GM10266 (cell line): ENCODE data around the gene PSG1.
"Not testable (repeated sequence)": the region's sequence is repeated elsewhere in the genome, so short reads cannot be mapped to it uniquely, and the experiment has no call there.

Source experiments
- DNase-seq: peaks from one replicate; pipeline ENCODE4 v3.0.0; 2012; ENCODE audit errors: extremely low spot score
- TF ChIP-seq, protein P1 (sequence below): IDR thresholded peaks from 2 replicates; pipeline ENCODE4 v1.5.1; 2012; ENCODE audit warnings: mild to moderate bottlenecking, low read depth; ENCODE audit not compliant: control insufficient read depth, insufficient read depth; ENCODE audit errors: missing control alignments

PSG1 gene

GRCh38 chr19:42857544-42857867 lies 22.0 kb downstream of the PSG1 start:
- no peak for DNase-seq
- TF ChIP-seq, protein P1, sequence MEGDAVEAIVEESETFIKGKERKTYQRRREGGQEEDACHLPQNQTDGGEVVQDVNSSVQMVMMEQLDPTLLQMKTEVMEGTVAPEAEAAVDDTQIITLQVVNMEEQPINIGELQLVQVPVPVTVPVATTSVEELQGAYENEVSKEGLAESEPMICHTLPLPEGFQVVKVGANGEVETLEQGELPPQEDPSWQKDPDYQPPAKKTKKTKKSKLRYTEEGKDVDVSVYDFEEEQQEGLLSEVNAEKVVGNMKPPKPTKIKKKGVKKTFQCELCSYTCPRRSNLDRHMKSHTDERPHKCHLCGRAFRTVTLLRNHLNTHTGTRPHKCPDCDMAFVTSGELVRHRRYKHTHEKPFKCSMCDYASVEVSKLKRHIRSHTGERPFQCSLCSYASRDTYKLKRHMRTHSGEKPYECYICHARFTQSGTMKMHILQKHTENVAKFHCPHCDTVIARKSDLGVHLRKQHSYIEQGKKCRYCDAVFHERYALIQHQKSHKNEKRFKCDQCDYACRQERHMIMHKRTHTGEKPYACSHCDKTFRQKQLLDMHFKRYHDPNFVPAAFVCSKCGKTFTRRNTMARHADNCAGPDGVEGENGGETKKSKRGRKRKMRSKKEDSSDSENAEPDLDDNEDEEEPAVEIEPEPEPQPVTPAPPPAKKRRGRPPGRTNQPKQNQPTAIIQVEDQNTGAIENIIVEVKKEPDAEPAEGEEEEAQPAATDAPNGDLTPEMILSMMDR: no peak

DNA sequence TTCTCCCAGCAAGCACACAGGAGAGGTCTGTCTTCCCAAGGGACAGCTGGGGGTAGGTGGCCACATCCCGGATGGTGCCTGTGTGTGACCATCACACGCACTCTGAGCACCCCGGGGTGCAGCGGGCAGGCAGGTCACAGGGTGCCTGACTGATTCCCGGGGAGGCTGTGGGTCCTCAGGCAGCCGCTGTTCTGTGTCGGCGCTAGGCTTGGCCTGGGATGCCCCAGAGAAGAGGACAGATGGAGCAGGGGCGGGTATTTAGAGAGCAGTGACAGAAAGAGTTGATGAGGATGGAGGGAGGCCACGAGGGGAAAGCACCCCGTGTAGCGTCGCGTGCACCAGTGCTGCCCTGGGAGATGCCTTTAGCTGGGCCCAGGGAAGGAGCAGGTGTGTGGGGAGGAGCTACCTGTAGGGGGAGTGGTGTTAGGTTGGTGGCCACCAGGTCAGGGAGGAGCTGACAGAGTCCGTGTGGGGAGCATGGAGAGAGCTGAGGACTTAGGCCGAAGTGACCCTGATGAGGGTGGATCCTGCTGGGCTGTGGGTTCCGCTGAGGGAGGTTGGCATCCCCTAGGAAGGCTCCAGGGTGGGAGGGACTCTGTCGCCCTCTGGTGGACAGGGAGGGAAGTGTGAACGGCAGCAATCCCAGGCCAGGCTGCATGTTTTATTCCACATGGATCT lies 22.5 kb downstream of the PSG1 start:
- DNase-seq: not testable (repeated sequence)
- TF ChIP-seq, protein P1: peak; percentile 40

GRCh38 chr19:42854745-42855144 lies 24.8 kb downstream of the PSG1 start:
- DNase-seq: not testable (repeated sequence)

DNA sequence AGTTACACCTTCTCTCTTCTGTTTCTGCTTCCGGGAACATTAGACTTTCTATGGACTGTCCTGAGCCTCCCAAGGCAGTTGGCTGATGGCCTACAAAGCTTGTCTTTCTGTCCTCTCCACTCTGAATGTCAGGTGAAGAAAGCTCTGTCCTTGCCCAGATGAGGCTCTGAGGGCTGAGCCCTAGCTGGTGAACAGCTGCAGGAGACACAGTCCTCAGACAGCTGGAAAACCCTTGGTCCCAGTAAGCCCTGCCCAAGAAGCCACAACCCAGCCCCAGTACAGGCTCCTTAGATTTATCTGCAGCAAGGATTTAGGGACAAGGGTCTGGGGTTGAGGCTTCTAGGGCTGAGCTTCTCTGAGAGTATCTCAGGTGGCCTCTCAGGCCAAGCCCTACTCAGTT lies 26.3 kb downstream of the PSG1 start:
- not testable (repeated sequence) for DNase-seq

- not testable (repeated sequence) for DNase-seq
Observed at GRCh38 chr19:42852821-42853220, 26.7 kb downstream of the PSG1 start.

DNA sequence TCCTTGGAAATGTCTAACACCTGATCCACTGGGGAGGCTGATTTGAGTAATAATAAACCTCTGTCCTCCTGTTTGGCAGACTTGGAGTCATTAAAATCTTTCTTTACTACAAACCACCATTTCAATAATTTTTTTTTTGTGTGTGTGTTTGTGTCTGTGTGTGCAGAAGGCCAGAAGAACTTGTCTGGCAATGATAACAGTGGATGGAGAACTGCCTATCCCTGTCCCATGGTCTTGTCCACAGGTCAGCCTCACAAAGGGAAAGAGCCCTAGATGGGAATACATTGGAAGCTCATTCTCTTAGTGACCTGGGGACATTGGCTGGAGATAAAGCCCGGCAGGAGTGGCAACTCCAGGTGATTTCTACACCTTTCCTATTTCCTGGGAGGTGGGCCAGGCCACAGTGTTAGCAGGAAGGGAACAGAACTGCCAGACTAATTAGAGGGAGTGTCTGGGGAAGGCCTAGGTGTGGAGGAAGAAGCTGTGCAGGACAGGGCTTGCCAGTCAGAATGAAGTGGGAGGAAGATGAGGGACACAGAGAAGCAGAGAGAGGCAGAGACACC lies 27.7 kb downstream of the PSG1 start:
- not testable (repeated sequence) for DNase-seq

- TF ChIP-seq, protein P1: no peak
- no peak for DNase-seq
Observed at GRCh38 chr19:42850981-42851717, 28.4 kb downstream of the PSG1 start.

DNA sequence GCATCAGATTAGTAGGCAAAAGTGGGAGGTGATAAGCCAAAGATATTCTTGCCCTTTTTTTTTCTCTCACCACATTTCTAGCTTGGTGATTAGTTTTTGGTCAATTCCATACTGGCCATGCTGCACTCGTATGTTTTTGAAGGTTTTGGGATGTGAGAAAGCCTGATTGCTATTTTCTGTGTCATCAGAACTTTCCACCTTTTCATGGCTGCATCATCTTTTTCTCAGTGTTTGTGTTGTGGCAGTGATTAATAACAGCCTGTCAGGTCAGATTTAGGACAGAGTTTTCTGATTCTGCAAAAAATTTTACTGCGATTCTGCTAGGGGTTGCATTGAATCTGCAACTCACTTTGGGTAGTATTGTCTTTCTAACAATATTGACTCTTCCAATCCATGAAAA lies 32.9 kb downstream of the PSG1 start:
- TF ChIP-seq, protein P1: no peak
- DNase-seq: no peak

GRCh38 chr19:42843631-42844030 lies 35.9 kb downstream of the PSG1 start:
- not testable (repeated sequence) for DNase-seq

GRCh38 chr19:42832746-42833442 lies 46.6 kb downstream of the PSG1 start:
- not testable (repeated sequence) for DNase-seq

DNA sequence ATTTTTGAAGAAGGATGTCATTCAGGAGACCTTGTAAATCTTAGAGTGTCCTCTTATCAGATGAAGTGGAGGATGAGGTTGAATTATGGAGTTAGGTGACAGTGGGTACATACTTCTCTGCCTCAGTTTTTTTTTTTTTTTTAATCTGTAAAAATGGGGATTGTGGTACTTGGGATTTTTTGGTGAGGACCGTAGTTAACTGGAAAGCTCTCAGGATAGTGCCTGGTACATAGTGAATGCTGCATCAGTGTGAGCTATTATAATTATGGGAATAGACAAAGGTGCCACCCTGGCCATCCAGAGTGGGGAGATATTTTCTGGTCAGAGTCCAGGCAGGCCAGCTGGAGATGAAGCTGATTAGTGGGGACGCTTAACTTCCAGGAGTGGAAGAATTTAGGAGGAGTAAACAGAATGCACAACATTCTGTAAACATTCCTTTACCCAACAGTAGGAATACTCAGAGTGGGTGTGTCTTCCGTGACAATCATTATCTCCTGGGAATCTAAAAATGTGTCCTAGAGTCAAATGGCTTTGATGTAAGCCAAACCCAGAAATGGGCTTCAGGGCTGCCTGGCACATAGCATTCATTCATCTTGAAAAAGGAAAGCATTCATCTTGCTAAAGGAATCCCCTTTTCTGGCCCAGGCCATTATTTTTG lies 47.4 kb downstream of the PSG1 start:
- not testable (repeated sequence) for DNase-seq
